Activated CD8-positive, alpha-beta memory T cell treated with anti-CD3 and anti-CD28 coated beads, Interleukin-2, amount 50 U/mL, for 48 hours (primary cell): ENCODE results near the gene ASGR2.
"Not testable (repeated sequence)": the region's sequence is repeated elsewhere in the genome, so short reads cannot be mapped to it uniquely, and the experiment has no call there.

Experiments used
- DNase-seq: peaks from one replicate; pipeline ENCODE4 v3.0.0-alpha.2; 2020

ASGR2 gene

GRCh38 chr17:7123844-7124243 is 9.2 kb upstream of the ASGR2 start:
- DNase-seq: no peak

- no peak for DNase-seq
These were observed 7.8 kb upstream of the ASGR2 start for GRCh38 chr17:7122381-7122780.

GRCh38 chr17:7120635-7121034 is 6.0 kb upstream of the ASGR2 start:
- DNase-seq: not testable (repeated sequence)

DNA sequence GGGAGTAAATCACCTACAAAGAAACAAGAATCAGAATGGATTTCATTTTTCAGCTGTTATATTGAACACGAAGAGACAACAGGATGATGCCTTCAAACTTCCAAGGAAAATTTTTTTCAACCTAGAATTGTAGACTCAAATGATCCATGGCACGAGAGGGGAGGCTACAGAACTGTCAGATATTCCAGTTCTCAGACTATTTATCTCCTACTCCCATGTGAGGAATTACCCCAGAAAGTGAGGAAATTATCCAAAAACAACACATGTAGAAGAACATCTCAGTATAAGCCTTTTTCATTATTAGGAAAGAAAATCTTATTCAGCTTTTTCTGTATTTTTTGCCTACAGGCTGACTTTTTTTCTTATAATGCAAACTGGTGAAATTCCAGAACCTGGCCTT is 5.5 kb upstream of the ASGR2 start:
- DNase-seq: no peak

GRCh38 chr17:7119314-7119713 is 4.7 kb upstream of the ASGR2 start:
- DNase-seq: no peak

DNA sequence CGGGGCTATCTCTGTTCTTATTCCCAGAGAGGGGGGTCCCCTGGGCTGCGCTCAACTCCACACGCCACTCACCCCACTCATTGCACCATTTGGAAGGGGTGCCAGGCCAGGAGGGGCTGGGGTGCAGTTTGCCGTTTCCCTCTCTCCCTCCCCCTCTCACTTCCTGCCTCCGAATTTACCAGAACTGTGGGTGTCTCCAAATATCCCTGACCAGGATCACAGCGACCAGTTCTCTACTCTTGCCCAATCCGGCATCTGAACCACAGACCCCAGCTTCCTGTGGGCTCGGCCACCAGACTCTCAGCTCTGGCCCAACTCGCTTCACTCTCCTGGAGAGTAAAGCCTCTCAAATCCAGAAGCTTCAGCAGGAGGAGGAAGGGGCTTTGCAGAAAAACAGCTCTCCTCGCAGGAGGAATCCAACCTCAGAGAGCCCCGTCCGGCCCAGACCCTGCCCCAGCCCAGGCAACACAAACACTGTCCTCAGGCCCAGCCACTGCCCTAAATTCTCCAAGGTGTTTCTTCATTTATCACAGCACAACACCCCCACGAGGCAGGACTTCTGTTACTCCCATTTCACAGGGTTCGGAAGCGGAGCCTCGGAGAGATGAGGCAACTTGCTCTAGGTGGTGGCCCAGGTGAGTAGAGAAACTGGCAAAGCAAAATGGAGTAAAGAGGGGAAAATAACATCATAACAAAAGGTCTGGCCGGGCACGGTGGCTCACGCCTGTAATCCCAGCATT is 423 bp upstream of the ASGR2 start:
- DNase-seq: no peak

DNA sequence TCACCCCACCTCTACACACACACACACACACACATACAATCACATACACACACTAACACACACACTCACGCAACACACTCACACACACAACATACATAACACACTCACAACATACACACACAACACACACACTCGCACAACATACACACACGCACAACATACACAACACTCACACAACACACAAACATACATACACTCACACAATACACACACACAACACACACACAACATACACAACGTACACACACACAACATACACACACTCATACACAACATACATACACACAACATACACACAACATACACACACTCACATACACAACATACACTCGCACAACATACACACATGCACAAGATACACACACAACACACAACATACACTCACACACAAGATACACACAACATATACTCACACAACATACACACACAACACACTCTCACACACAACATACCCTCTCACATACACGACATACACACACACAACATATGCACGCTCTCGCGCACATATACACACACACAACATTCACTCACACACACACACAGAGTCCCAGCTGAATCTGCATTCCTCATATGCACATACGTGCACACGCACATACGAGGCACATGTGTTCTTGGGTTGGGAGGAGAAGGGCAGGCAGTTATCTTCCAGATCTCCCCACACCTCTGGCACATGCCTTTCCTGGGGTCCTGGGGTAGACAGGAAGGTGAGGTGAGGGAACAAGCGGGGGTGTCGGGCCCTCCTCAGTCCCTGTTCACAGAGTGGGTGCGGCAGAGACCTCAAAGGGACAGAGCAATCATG is 1.1 kb downstream of the ASGR2 start:
- DNase-seq: no peak

GRCh38 chr17:7112510-7113108 is 2.0 kb downstream of the ASGR2 start:
- no peak for DNase-seq

- no peak for DNase-seq
These were observed 2.7 kb downstream of the ASGR2 start for GRCh38 chr17:7111784-7112509.

DNA sequence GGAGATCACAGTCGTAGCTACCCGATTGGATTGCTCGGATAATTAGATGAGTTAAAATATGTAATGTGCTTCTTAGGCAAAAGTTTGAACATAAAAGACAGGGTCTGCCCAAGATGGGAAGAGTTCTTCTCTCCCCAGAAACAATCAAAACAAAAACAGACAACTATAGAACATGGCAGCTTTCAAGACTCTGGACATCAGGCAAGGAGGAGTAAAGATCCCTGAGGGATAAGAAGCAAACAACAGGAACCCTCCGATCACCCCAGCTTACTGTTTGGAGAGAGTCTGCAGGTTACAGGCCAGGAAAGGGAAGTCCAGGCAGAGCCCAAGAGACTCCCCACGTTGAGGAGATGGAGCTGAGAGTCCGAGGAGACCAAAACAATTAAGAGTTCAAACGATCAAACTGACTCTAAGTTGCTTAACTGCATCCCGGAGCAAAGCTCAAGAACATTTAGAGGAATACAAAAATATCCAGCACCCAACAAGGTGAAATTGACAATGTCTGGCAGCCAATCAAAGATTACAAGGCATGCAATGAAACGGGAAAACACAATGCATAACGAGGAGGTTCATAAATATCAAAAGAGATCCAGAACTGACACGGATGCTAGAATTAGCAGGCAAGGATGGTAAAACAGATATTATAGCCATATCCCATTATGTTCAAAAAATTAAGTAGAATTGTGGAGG is 3.9 kb downstream of the ASGR2 start:
- DNase-seq: no peak

DNA sequence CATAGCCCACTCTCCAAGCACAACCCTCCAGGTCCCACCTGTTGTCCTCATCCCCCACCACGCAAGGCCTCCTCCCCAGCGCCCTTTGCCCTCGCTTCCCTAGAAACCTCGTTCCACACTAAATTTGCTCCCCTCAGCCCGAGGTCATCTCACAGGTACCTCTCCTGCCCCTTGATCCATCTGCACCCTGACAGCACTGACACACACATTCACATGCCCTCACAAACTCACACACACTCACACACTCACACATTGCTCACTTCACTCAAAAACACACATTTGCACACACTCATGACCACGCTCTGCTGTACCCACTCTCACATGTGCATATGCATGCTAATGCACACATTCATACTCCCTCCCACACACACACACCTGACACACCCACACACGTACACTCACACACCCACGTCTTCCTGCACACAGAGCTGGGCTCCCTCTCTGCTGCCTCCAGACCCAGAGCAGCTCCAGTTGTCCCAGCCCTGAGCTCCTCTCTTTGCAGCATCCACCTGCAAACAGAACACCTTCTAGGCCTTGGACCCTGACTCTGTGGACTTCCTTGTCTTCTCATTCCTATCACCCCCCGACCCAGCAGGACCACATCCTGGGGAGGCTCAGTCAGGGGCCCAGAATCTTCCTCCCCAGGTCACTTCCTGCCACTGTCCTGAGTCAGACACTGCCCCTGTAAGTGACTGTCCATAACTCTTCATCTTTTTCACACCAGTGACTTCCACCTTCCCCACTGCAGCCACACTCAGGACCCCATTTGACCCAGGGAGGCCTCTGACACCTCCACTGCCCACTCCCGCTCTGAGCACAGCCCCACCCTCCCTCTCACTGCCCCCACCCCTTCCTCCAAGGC is 4.9 kb downstream of the ASGR2 start:
- no peak for DNase-seq

DNA sequence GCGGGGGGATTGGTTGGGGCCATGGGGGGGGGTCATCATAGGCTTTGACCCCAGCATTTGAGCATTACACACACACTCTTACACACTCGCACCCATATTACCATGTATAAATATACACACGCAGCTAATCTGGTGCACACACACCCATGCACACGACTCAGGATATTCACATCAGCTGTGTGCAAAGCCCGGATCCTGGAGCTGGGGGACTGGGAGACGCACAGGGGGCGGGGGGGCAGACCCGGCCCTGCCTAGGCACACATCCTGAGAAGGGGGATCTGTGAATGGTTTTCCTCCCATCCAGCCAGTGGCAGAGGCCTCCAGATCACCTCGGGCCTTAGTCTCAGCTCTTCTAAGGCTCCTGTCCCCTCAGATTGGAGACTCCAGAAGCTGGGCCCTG is 5.6 kb downstream of the ASGR2 start:
- no peak for DNase-seq

DNA sequence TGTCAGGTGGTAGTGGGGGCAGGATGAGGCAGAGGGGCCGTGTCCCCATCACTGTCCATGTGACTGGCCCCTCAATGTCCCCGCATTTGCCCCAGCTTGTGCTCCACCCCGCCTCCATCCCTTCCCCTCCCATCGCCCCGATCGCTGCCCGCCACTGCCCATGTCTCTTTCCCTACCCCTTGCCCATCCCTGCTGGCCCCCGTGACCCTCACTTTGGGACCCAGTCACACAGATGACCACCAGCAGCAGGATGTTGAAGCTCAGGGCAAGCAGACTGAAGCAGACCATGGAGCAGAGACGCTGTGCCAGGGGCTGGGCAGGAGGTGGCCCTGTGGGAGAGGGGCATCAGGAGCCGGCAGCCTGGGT is 6.1 kb downstream of the ASGR2 start:
- DNase-seq: no peak

- no peak for DNase-seq
These were observed 6.6 kb downstream of the ASGR2 start for GRCh38 chr17:7107795-7108559.

DNA sequence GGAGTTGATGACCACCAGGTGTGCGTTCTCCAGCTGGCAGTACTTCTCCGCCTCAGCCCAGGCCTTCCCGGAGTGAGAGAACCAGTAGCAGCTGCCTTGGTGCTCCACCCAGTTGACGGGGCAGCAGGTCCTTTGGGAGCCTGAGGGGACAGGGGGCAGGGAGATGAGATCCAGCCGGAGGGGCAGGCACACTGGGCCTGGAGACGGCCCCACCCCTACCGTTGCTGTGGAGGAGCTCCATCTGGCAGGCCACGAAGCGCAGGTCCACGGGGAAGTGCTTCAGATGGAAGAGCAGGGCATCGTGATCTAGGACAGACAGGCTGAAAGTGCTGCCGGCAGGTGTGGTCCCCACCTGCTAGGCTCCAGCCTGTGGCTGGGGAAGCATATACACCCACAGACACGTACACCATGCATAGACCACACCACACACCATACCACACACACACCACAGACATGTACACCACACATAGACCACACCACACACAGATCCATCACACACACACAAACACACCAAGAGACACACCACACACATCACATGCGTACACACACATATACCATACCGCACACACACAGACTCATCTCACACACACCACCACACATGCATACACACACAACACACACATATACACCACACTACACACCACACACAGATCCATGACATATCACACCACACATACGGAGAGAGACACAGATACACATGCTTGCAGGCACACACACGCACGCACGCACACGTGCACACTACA is 7.4 kb downstream of the ASGR2 start:
- no peak for DNase-seq

- no peak for DNase-seq
These were observed 12.2 kb downstream of the ASGR2 start for GRCh38 chr17:7102421-7102820.

- no peak for DNase-seq
These were observed 13.1 kb downstream of the ASGR2 start for GRCh38 chr17:7101531-7101930.

GRCh38 chr17:7100641-7101379 is 13.8 kb downstream of the ASGR2 start:
- not testable (repeated sequence) for DNase-seq

DNA sequence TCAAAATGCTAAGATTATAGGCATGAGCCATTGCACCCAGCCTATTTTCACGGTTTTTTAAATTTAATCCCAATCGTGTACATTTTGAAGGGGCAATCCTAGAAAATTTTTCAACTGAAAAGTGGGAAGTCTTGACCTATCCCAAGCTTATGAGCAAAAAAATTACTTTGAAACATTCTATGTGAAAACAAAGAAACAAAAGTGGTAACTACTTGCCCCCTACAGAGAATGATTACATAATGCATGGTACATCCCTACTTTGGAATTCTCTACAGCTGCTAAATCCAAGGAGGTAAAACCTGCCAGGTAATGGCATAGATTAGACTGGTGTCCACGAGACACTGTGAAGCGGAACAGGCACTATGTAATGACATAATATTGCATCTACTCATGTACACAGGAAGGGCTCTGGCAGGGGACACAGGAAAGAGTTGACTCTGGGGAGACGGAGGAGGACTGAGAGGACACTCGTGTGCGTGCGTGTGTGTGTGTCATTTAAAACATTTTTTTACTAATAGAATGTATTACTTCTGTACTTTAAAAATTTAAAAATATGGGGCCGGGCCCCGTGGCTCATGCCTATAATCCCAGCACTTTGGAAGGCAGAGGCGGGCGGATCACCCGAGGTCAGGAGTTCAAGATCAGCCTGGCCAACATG is 15.7 kb downstream of the ASGR2 start:
- DNase-seq: no peak
